Adrenal gland (tissue), 12 donors: ENCODE data around the gene DSG4. TPM values are rescaled to one million over a fixed set of nuclear protein-coding genes. Genes with fewer than 3 reads are reported as not detected.

ENCODE experiments used
- DNase-seq, 7 donors: peaks; one replicate each; pipeline ENCODE4 v3.0.0-alpha.2; 2019 to 2020
- H3K27ac ChIP-seq, 5 donors: fragments of 200-600 bp; sonication (generic) in 4 of 5; 1 replicate in 3 of 5; 2 replicates in 2 of 5; pipeline versions ENCODE4 v1.5.1 to v1.8.0; 2016 to 2020; ENCODE audit warnings: mild to moderate bottlenecking in 1 of 5
- H3K27me3 ChIP-seq: fragments of 200-600 bp; 2 replicates; pipeline ENCODE4 v1.8.0; 2021
- H3K36me3 ChIP-seq, 2 donors: fragments of 200-600 bp; replicated peaks in 1 of 2; 1 replicate in 1 of 2; 2 replicates in 1 of 2; pipeline versions ENCODE4 v1.5.1 to v1.8.0; 2018 to 2022
- H3K4me1 ChIP-seq, 2 donors: fragments of 200-600 bp; replicated peaks in 1 of 2; 1 replicate in 1 of 2; 2 replicates in 1 of 2; pipeline versions ENCODE4 v1.5.1 to v1.8.0; 2018 to 2021
- H3K4me3 ChIP-seq, 4 donors: fragments of 200-600 bp; sonication (generic) in 3 of 4; one replicate each; pipeline ENCODE4 v1.5.1; 2016 to 2018
- H3K9me3 ChIP-seq, 3 donors: fragments of 200-600 bp; sonication (generic) in 1 of 3; replicated peaks in 1 of 3; 1 replicate in 2 of 3; 2 replicates in 1 of 3; pipeline versions ENCODE4 v1.5.1 to v1.8.0; 2016 to 2021
- CTCF ChIP-seq, 6 experiments: fragments of 450-650 bp in 4 of 6; fragments of 200-600 bp in 2 of 6; sonication (generic) in 1 of 6; IDR thresholded peaks; 1 replicate in 5 of 6; 2 replicates in 1 of 6; pipeline versions ENCODE4 v1.5.1 to v1.8.0; 2016 to 2021; ENCODE audit warnings: antibody characterized with exemption in 6 of 6, mild to moderate bottlenecking in 2 of 6, moderate library complexity in 1 of 6
- POLR2A ChIP-seq, 2 donors: fragments of 450-650 bp; IDR thresholded peaks; one replicate each; pipeline ENCODE4 v1.6.1; 2017; ENCODE audit warnings: antibody characterized with exemption in 2 of 2, mild to moderate bottlenecking in 2 of 2, moderate library complexity in 1 of 2
- WGBS, 4 donors: extraction: QIAGEN DNeasy Blood & Tissue Kit in 2 of 4; methylation state at CpG; one replicate each; pipeline versions ENCODE4 v1.1.5 to v1.1.7; 2013 to 2017; 5-methylcytosine and 5-hydroxymethylcytosine counted together
- intact Hi-C, 2 donors: fragments of 100-400 bp; cut with DNase I; formaldehyde crosslinking; loops; one replicate each; pipeline versions ENCODE4 v1.14.1 to v1.15.0; 2022 to 2023
- polyA plus RNA-seq, 3 donors: library from polyadenylated mRNA; stranded (reverse); fragments of 200-250 nt in 2 of 3; fragments of 350-450 nt in 1 of 3; fragmentation: Illumina TruSeq in 1 of 3; extraction: RNeasy Lipid Tissue Mini Kit (QIAGEN cat#74804) in 1 of 3; gene quantifications; one replicate each; pipeline ENCODE4 v1.2.3, GENCODE V29; 2013 to 2014
- total RNA-seq, 9 donors: library from RNA; depleted of rRNA in 4 of 9; stranded (reverse); fragments of >200 nt in 4 of 9; fragments of 120-200 nt in 1 of 9; fragmentation: NEBNext Ultra II Directional in 1 of 9; extraction: Animal tissue kit (Norgen Biotek cat#: 25700) in 1 of 9; gene quantifications; one replicate each; pipeline versions ENCODE4 v1.1.0 to v1.2.4, GENCODE V29; 2013 to 2023
- donor health status: healthy with polysubstance abuse.
- donor health status: Bipolar disorder and iron deficiency.
- donor health status: DM: yes; HTN: yes; CAD: no.
- donor health status: DM: no; HTN: no; CAD: no.
- donor health status: DM: no; HTN: no; CAD: no.
- donor health status: DM: yes; HTN: yes; CAD: no.

Gene DSG4
- total and polyA plus RNA-seq, 12 donors: not detected

DNA sequence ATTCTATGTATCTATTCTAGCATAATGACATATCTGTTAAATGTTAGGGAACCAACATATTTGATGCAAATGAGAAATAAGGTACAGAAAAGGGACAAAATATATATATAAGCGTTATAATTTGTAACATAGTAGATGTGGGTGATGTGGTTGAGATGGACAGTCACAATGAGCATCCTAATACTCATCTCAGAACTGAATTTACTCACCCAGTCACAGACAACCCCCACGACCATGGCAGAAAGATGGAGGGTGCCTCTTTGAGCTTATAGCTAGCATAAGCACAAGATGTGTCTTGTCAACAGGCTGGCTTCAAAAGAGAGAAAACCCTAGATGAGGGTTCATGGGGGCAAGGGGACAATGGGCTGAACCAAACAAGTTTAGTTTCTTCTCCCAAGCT lies 61.8 kb downstream of the DSG4 start:
- H3K27ac ChIP-seq: no peak overlapping the region
- TF ChIP-seq CTCF (IDR thresholded peaks at IDR 0.05) (no peak), POLR2A (IDR thresholded peaks at IDR 0.05) (no peak)
- no peak for DNase-seq
- intact Hi-C loops: no loop called here
- peaks cover 4% of the 10 kb centered on the region for H3K27me3 ChIP-seq
- H3K36me3 ChIP-seq: no peaks in the 10 kb centered on the region
- no peak overlapping the region for H3K4me3 ChIP-seq
- H3K4me1 ChIP-seq: no peaks in the 10 kb centered on the region
- no peaks in the 10 kb centered on the region for H3K9me3 ChIP-seq
- 61 to 72% (median 66%) methylated on average over 2 of the region's 2 CpGs for WGBS, 4 donors

- Histone ChIP-seq H3K9me3 (no peaks in the 10 kb centered on the region), H3K27ac (no peak overlapping the region), H3K36me3 (no peaks in the 10 kb centered on the region), H3K27me3 (peaks cover 4% of the 10 kb centered on the region), H3K4me1 (no peaks in the 10 kb centered on the region), H3K4me3 (no peak overlapping the region)
- intact Hi-C loops: no loop called here
- DNase-seq: no peak
- no peak for TF ChIP-seq POLR2A (IDR thresholded peaks at IDR 0.05)
- no peak for TF ChIP-seq CTCF (IDR thresholded peaks at IDR 0.05)
- WGBS, 4 donors: 62 to 75% (median 69%) methylated on average over 6 of the region's 6 CpGs
These were observed 63.3 kb downstream of the DSG4 start for GRCh38 chr18:31439807-31440325.

DNA sequence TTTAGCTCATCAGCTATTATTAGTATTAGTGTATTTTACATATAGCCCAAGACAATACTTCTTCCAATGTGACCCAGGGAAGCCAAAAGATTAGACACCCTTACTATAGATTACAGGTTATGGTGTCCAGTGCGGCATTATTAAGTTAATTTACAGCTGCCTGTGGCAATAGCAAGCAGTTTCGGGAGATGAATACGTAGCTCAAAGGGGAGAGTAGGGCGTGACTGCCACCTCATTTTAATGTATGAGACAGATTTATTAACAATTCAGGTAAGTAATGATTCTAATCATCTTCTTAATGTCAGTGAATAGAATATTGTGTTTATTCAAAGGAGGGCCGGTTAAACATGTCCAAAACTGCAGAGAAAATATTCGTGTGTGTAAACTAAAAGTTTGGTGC lies 64.2 kb downstream of the DSG4 start:
- TF ChIP-seq POLR2A (IDR thresholded peaks at IDR 0.05): no peak
- TF ChIP-seq CTCF (IDR thresholded peaks at IDR 0.05): no peak
- no peak for DNase-seq
- no peaks in the 10 kb centered on the region for H3K4me1 ChIP-seq
- H3K4me3 ChIP-seq: no peak overlapping the region
- peaks cover 4% of the 10 kb centered on the region for H3K27me3 ChIP-seq
- no peaks in the 10 kb centered on the region for H3K9me3 ChIP-seq
- intact Hi-C loops: no loop called here
- no peaks in the 10 kb centered on the region for H3K36me3 ChIP-seq
- WGBS, 4 donors: 75 to 83% (median 81%) methylated on average over 6 of the region's 6 CpGs
- no peak overlapping the region for H3K27ac ChIP-seq

DNA sequence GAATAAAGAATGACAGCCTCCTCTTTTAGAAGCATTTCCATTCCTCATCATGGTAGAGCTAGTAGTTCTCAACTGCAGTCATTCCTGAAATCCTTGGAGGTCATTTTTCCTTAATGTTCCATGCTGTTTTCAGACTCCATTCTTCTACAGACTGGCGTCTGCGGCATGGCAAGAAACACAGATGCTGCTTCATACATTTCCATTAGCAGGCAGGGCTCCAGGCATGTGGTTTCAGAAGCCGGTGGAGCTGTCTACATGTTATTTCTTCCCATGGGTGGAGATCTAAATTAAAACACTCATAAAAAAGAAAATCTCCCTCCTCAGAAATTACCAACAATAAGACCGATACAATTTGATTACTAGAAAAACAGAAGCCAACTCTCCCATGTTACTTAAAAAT lies 64.9 kb downstream of the DSG4 start:
- no peaks in the 10 kb centered on the region for H3K36me3 ChIP-seq
- peaks cover 4% of the 10 kb centered on the region for H3K27me3 ChIP-seq
- WGBS, 4 donors: 79 to 87% (median 83%) methylated on average over 4 of the region's 4 CpGs
- TF ChIP-seq POLR2A (IDR thresholded peaks at IDR 0.05): no peak
- no peak overlapping the region for H3K27ac ChIP-seq
- intact Hi-C loops: no loop called here
- no peak overlapping the region for H3K4me3 ChIP-seq
- no peaks in the 10 kb centered on the region for H3K4me1 ChIP-seq
- DNase-seq: no peak
- H3K9me3 ChIP-seq: no peaks in the 10 kb centered on the region

DNA sequence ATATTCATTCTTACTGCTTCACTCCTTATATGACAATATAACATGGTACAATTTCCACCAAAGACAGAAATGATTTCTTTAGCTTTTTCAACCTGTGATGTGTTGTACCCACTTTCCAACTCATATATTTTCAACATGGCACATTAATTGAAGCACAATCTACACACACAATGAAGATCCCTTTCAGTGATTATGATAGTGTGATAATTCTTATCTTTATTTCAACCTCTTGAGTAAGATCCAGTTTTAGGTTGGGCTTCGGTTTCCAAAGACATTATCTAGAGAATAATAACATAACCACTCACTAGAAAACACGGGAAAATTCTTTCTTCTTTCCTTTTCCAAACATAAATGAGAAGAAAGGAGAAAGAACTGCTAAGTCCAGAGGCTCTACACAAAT lies 67.6 kb downstream of the DSG4 start:
- 57 to 70% (median 61%) methylated on average over 2 of the region's 2 CpGs for WGBS, 4 donors
- TF ChIP-seq POLR2A (IDR thresholded peaks at IDR 0.05) (no peak), CTCF (IDR thresholded peaks at IDR 0.05) (no peak)
- intact Hi-C loops: no loop called here

More for the DNA sequence above, 67.6 kb downstream of the DSG4 start:
- DNase-seq: no peak
- Histone ChIP-seq H3K4me1 (no peaks in the 10 kb centered on the region), H3K9me3 (no peaks in the 10 kb centered on the region), H3K27me3 (peaks cover 4% of the 10 kb centered on the region), H3K36me3 (no peaks in the 10 kb centered on the region), H3K27ac (no peak overlapping the region), H3K4me3 (no peak overlapping the region)
